ENCODE results near the gene TAF3.
"Not testable (repeated sequence)": the region's sequence is repeated elsewhere in the genome, so short reads cannot be mapped to it uniquely, and the experiment has no call there.

Gene TAF3

GRCh38 chr10:7811000-7811399 lies 7.3 kb upstream of the TAF3 start:
- DNase-seq, result no peak

- DNase-seq, result not testable (repeated sequence)
These were observed 6.6 kb upstream of the TAF3 start for GRCh38 chr10:7811743-7812142.

GRCh38 chr10:7813481-7813880 lies 4.8 kb upstream of the TAF3 start:
- no peak for DNase-seq

GRCh38 chr10:7817576-7817975 lies 729 bp upstream of the TAF3 start:
- DNase-seq, result no peak

GRCh38 chr10:7817984-7818294 lies 366 bp upstream of the TAF3 start:
- no peak for DNase-seq

GRCh38 chr10:7819121-7819460 lies 786 bp downstream of the TAF3 start:
- DNase-seq, result peak; percentile 21

- DNase-seq, result no peak
These were observed 5.9 kb downstream of the TAF3 start for GRCh38 chr10:7824251-7824650.

GRCh38 chr10:7826971-7827370 lies 8.7 kb downstream of the TAF3 start:
- no peak for DNase-seq

GRCh38 chr10:7829289-7829834 lies 11.1 kb downstream of the TAF3 start:
- DNase-seq, result no peak

GRCh38 chr10:7832060-7832459 lies 13.8 kb downstream of the TAF3 start:
- DNase-seq, result no peak

GRCh38 chr10:7833210-7833609 lies 14.9 kb downstream of the TAF3 start:
- no peak for DNase-seq

GRCh38 chr10:7834262-7834661 lies 16.0 kb downstream of the TAF3 start:
- no peak for DNase-seq

GRCh38 chr10:7836571-7836970 lies 18.3 kb downstream of the TAF3 start:
- no peak for DNase-seq

GRCh38 chr10:7846591-7846990 lies 28.3 kb downstream of the TAF3 start:
- DNase-seq, result no peak

GRCh38 chr10:7853226-7853842 lies 35.0 kb downstream of the TAF3 start:
- no peak for DNase-seq

- DNase-seq, result no peak
These were observed 35.6 kb downstream of the TAF3 start for GRCh38 chr10:7853890-7854289.

GRCh38 chr10:7855205-7855604 lies 36.9 kb downstream of the TAF3 start:
- DNase-seq, result no peak

- DNase-seq, result no peak
These were observed 38.4 kb downstream of the TAF3 start for GRCh38 chr10:7856678-7857077.

GRCh38 chr10:7857262-7857661 lies 39.0 kb downstream of the TAF3 start:
- DNase-seq, result no peak

- no peak for DNase-seq
These were observed 43.3 kb downstream of the TAF3 start for GRCh38 chr10:7861509-7862120.

- no peak for DNase-seq
These were observed 43.8 kb downstream of the TAF3 start for GRCh38 chr10:7862121-7862514.

GRCh38 chr10:7866176-7866575 lies 47.9 kb downstream of the TAF3 start:
- no peak for DNase-seq

- no peak for DNase-seq
These were observed 53.7 kb downstream of the TAF3 start for GRCh38 chr10:7872041-7872442.

- DNase-seq, result no peak
These were observed 56.6 kb downstream of the TAF3 start for GRCh38 chr10:7874864-7875263.

- DNase-seq, result no peak
These were observed 58.3 kb downstream of the TAF3 start for GRCh38 chr10:7876541-7877127.

Data from CD4-positive, alpha-beta T cell treated with Interleukin-17A for 4 hours (primary cell).